Esophagus (tissue), 2 donors: ENCODE data around the gene SHF. TPM values are rescaled to one million over a fixed set of nuclear protein-coding genes. Genes with fewer than 3 reads are reported as not detected.

Experiments
- H3K27ac ChIP-seq, 2 donors: one replicate each; pipeline ENCODE4 v1.5.1; 2013; ENCODE audit warnings: low read depth in 2 of 2, mild to moderate bottlenecking in 2 of 2, inconsistent platforms in 1 of 2, low read length in 1 of 2, moderate library complexity in 1 of 2
- H3K27me3 ChIP-seq, 2 donors: one replicate each; pipeline ENCODE4 v1.6.1; 2013; ENCODE audit warnings: low read length in 2 of 2, control low read depth in 1 of 2, mild to moderate bottlenecking in 1 of 2; ENCODE audit not compliant: insufficient read depth in 2 of 2, control insufficient read depth in 1 of 2
- H3K36me3 ChIP-seq, 2 donors: one replicate each; pipeline ENCODE4 v1.6.1; 2013; ENCODE audit warnings: low read length in 1 of 2; ENCODE audit not compliant: control insufficient read depth in 2 of 2, insufficient read depth in 2 of 2
- H3K4me1 ChIP-seq, 2 donors: one replicate each; pipeline ENCODE4 v1.6.1; 2013; ENCODE audit warnings: low read length in 1 of 2; ENCODE audit not compliant: control insufficient read depth in 2 of 2, insufficient read depth in 2 of 2
- H3K4me3 ChIP-seq, 2 donors: one replicate each; pipeline ENCODE4 v1.5.1; 2013; ENCODE audit warnings: low read length in 2 of 2, mild to moderate bottlenecking in 2 of 2, low read depth in 1 of 2, moderate library complexity in 1 of 2
- H3K9me3 ChIP-seq, 2 donors: one replicate each; pipeline ENCODE4 v1.6.1; 2013; ENCODE audit warnings: mild to moderate bottlenecking in 2 of 2, low read depth in 1 of 2, low read length in 1 of 2, moderate library complexity in 1 of 2; ENCODE audit not compliant: control insufficient read depth in 2 of 2, insufficient read depth in 1 of 2
- WGBS, 2 donors: extraction: QIAGEN DNeasy Blood & Tissue Kit; methylation state at CpG; one replicate each; pipeline ENCODE4 v1.1.7; 2013; 5-methylcytosine and 5-hydroxymethylcytosine counted together
- polyA plus RNA-seq, 2 donors: library from polyadenylated mRNA; stranded (reverse); fragments of 200-250 nt; gene quantifications; one replicate each; pipeline ENCODE4 v1.2.3, GENCODE V29; 2013
- donor health status: healthy with polysubstance abuse.
- donor health status: Bipolar disorder and iron deficiency.

The SHF gene
- polyA plus RNA-seq, 2 donors, result 2.1 to 2.4 TPM

- no peaks in the 10 kb centered on the region for H3K27me3 ChIP-seq
- H3K4me3 ChIP-seq, result no peak overlapping the region
- peaks cover 7 to 50% of the 10 kb centered on the region in 2 donors for H3K36me3 ChIP-seq
- WGBS, 2 donors, result 49 to 68% methylated on average over 1 of the region's 1 CpG
- peaks cover 0 to 21% of the 10 kb centered on the region in 2 donors for H3K4me1 ChIP-seq
- no peaks in the 10 kb centered on the region for H3K9me3 ChIP-seq
- peak overlapping the region in 1 of 2 donors; percentile 77 for H3K27ac ChIP-seq
Observed at GRCh38 chr15:45149060-45149459, 38.7 kb downstream of the SHF start.

GRCh38 chr15:45148076-45149059 is 39.4 kb downstream of the SHF start:
- WGBS, 2 donors, result 81% methylated on average over 12 of the region's 12 CpGs
- H3K27me3 ChIP-seq, result no peaks in the 10 kb centered on the region
- H3K4me3 ChIP-seq, result no peak overlapping the region
- peaks cover 0 to 19% of the 10 kb centered on the region in 2 donors for H3K4me1 ChIP-seq
- H3K36me3 ChIP-seq, result peaks cover 7 to 51% of the 10 kb centered on the region in 2 donors
- H3K27ac ChIP-seq, result peak overlapping the region; percentile 33 to 77
- no peaks in the 10 kb centered on the region for H3K9me3 ChIP-seq

- Histone ChIP-seq H3K9me3 (no peaks in the 10 kb centered on the region), H3K27me3 (no peaks in the 10 kb centered on the region), H3K27ac (peak overlapping the region; percentile 33 to 64), H3K4me1 (peaks cover 0 to 19% of the 10 kb centered on the region in 2 donors), H3K36me3 (peaks cover 10 to 54% of the 10 kb centered on the region in 2 donors), H3K4me3 (no peak overlapping the region)
- WGBS, 2 donors, result 94 to 95% methylated on average over 7 of the region's 7 CpGs
Observed at GRCh38 chr15:45147606-45148005, 40.2 kb downstream of the SHF start.

GRCh38 chr15:45146405-45146804 is 41.4 kb downstream of the SHF start:
- H3K27ac ChIP-seq, result peak overlapping the region; percentile 68 to 86
- H3K4me3 ChIP-seq, result no peak overlapping the region
- H3K4me1 ChIP-seq, result peaks cover 0 to 19% of the 10 kb centered on the region in 2 donors
- no peaks in the 10 kb centered on the region for H3K27me3 ChIP-seq
- H3K36me3 ChIP-seq, result peaks cover 3 to 51% of the 10 kb centered on the region in 2 donors
- 70 to 72% methylated on average over 4 of the region's 4 CpGs for WGBS, 2 donors
- H3K9me3 ChIP-seq, result no peaks in the 10 kb centered on the region

- Histone ChIP-seq H3K27me3 (no peaks in the 10 kb centered on the region), H3K4me3 (no peak overlapping the region), H3K36me3 (peaks cover 7 to 50% of the 10 kb centered on the region in 2 donors), H3K27ac (no peak overlapping the region), H3K4me1 (peaks cover 0 to 19% of the 10 kb centered on the region in 2 donors), H3K9me3 (no peaks in the 10 kb centered on the region)
- WGBS, 2 donors, result 81 to 87% methylated on average over 9 of the region's 9 CpGs
Observed at GRCh38 chr15:45144775-45145174, 43.0 kb downstream of the SHF start.

GRCh38 chr15:45143946-45144345 is 43.8 kb downstream of the SHF start:
- no peak overlapping the region for H3K4me3 ChIP-seq
- no peaks in the 10 kb centered on the region for H3K27me3 ChIP-seq
- H3K27ac ChIP-seq, result no peak overlapping the region
- no peaks in the 10 kb centered on the region for H3K9me3 ChIP-seq
- 85 to 90% methylated on average over 11 of the region's 11 CpGs for WGBS, 2 donors
- peaks cover 0 to 15% of the 10 kb centered on the region in 2 donors for H3K4me1 ChIP-seq
- peaks cover 7 to 55% of the 10 kb centered on the region in 2 donors for H3K36me3 ChIP-seq

GRCh38 chr15:45143056-45143455 is 44.7 kb downstream of the SHF start:
- H3K9me3 ChIP-seq, result no peaks in the 10 kb centered on the region
- H3K27ac ChIP-seq, result no peak overlapping the region
- H3K4me1 ChIP-seq, result peaks cover 0 to 9% of the 10 kb centered on the region in 2 donors
- H3K27me3 ChIP-seq, result no peaks in the 10 kb centered on the region
- H3K4me3 ChIP-seq, result no peak overlapping the region
- peaks cover 7 to 58% of the 10 kb centered on the region in 2 donors for H3K36me3 ChIP-seq
- 89 to 93% methylated on average over 7 of the region's 7 CpGs for WGBS, 2 donors

GRCh38 chr15:45141386-45141785 is 46.4 kb downstream of the SHF start:
- no peaks in the 10 kb centered on the region for H3K4me1 ChIP-seq
- H3K36me3 ChIP-seq, result peaks cover 7 to 54% of the 10 kb centered on the region in 2 donors
- H3K27me3 ChIP-seq, result no peaks in the 10 kb centered on the region
- H3K9me3 ChIP-seq, result no peaks in the 10 kb centered on the region
- WGBS, 2 donors, result 84 to 85% methylated on average over 4 to 5 of the region's 5 CpGs
- no peak overlapping the region for H3K27ac ChIP-seq
- no peak overlapping the region for H3K4me3 ChIP-seq

GRCh38 chr15:45140557-45141250 is 47.1 kb downstream of the SHF start:
- Histone ChIP-seq H3K27ac (no peak overlapping the region), H3K36me3 (peaks cover 7 to 55% of the 10 kb centered on the region in 2 donors), H3K4me3 (no peak overlapping the region), H3K9me3 (no peaks in the 10 kb centered on the region), H3K27me3 (no peaks in the 10 kb centered on the region), H3K4me1 (no peaks in the 10 kb centered on the region)
- WGBS, 2 donors, result 94 to 96% methylated on average over 10 of the region's 10 CpGs
